Right lung (tissue), 5 donors: ENCODE data around the gene OPRL1. TPM values are rescaled to one million over a fixed set of nuclear protein-coding genes. Genes with fewer than 3 reads are reported as not detected.

Source experiments
- DNase-seq, 2 donors: peaks; one replicate each; pipeline ENCODE4 v3.0.0-alpha.2; 2013
- polyA plus RNA-seq, 5 donors: library from polyadenylated mRNA; unstranded; fragments of 120-200 nt; gene quantifications; one replicate each; pipeline versions ENCODE4 v1.2.1 to v1.2.3, GENCODE V29; 2013; ENCODE audit warnings: inconsistent platforms in 1 of 5, low replicate concordance in 1 of 5; ENCODE audit not compliant: insufficient read length in 5 of 5, insufficient read depth in 1 of 5

The OPRL1 gene
- polyA plus RNA-seq, 5 donors: 1.8 to 2.6 (median 2.4) TPM

DNA sequence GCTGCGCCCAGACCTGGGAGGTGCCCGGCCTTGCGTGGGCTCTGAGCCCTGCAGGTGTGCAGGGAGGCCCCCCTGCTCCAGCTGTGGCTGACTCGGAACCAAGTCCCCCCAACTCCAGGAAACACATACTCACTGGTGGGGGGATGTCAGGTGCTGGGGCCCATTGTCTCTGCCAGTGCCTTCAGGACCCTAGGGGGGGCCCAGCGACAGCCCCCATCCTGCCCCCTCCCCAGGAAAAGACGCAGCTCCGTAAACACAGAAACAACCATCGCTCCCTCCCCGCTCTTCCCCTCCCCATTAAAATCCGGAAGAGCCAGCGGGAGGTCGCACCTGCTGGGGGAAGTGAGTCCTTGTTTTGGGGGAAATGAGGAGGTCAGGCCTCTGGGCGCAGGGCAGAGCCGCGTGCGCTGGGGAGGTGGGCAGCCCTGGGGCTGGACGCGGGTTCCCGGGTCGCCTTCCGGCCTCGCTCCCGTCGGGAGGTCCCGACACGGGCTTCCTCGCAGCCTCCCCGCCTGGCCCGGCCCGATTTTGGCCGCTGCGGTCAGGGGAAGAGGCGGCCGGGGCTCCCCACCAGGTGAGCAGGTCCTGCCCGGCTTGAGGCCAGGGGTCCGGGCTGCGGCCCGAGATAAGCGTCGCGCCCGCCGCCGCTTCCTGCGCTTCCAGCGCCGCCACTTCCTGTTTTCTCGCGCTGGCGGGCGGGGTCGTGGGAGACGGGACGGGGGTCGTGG lies 37.7 kb upstream of the OPRL1 start:
- no peak for DNase-seq

GRCh38 chr20:64043768-64044167 lies 36.1 kb upstream of the OPRL1 start:
- no peak for DNase-seq

- no peak for DNase-seq
Measured at GRCh38 chr20:64044484-64045247, 35.2 kb upstream of the OPRL1 start.

DNA sequence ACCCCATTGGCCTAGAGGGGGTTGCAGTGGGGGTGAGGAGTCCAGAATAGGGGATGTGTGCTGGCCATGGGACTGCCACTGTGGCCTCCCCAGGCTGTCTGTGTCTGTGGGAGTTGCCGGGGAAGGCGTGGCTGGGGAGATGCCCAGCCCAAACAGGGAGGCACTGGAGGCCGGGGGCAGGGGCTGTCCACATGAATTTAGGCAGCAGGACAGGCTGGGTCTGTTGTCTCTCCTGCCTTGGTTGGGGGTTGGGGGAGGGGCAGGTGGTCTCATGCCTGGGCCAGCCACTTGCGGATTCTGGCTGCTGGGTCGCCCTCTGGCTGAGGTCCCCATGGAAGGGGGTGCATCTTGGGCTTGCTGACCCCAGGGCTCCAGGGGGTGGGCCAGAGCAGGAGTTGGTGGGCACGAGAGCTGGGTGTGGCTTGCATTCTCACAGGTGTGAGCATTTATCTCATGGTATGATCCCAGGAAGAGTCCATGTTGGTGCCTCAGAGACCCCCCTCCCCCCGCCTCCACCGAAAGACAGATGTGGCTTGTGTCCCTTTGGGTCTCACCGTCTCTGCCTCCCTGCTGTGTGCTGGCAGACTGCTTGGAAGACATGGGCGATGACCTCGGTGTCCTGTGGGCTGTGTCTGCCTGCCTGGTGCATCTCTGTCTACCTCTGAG lies 34.4 kb upstream of the OPRL1 start:
- DNase-seq: no peak

GRCh38 chr20:64047046-64047389 lies 32.9 kb upstream of the OPRL1 start:
- DNase-seq: no peak

GRCh38 chr20:64047968-64048401 lies 31.9 kb upstream of the OPRL1 start:
- no peak for DNase-seq

GRCh38 chr20:64048402-64049044 lies 31.4 kb upstream of the OPRL1 start:
- no peak for DNase-seq

DNA sequence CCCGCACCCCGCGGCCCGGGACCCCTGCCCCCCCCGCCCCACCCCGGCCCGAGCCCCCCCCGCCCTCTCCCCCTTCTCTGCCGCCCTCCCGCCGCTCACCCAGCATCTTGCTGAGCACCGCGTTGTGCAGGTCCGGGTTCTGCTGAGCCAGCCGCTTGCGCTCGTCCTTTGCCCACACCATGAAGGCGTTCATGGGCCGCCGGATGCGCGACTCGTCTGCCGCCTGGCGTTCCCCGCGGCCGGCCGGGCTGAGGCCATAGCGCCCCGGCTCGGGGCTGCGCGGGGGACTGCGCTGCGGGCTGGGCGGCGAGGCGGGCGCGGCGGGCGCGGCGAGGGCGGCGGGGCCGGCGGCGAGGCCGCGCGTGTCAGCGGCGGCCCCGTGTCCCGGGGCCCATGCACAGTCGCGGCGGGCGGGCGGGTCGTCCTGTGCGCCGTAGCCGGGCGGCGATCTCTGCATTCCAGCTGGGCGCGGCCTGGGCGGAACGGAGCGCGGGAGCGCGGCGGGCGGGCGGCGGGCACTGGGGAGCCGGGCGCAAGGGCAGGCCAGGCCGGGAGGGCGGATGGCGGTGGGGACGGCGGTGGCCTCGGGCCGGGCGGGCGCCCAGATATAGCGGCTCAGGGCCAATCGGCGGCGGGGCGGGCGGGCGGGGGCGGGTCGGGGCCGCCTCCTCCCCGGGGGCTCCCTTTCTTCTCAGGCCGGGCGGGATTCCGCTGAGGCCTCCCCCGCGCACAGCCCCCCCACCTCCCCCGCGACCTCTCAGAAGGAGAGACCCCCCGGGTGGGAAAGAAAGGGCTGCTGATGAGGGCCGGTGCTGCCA lies 30.6 kb upstream of the OPRL1 start, which contains the start of gene SOX18:
Gene SOX18, minus strand, starts transcription at position 580 of the 818 bp plus-strand sequence. Its CDS starts 123 bp downstream, at position 457.
- no peak for DNase-seq

DNA sequence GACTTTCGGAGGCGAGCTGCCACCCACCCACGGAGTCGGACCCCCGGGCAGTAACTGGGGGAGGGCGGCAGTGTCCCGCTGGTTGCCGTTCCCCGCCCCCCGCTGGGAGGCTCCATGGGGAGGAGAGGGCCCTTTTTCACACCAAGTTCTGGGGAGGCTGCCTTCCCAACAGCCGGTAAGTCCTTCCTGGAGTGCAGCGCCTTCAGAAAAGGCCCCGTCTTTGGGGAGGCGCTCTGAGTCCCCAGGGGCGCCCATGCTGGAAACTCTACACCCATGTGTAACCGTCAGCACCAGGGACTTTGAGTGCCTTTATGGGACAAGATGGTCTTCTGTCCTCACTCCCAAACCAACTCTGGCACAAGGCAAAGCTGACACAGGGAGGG lies 30.0 kb upstream of the OPRL1 start:
- DNase-seq: peak; percentile 65 to 69

GRCh38 chr20:64050261-64051032 lies 29.4 kb upstream of the OPRL1 start:
- no peak for DNase-seq

DNA sequence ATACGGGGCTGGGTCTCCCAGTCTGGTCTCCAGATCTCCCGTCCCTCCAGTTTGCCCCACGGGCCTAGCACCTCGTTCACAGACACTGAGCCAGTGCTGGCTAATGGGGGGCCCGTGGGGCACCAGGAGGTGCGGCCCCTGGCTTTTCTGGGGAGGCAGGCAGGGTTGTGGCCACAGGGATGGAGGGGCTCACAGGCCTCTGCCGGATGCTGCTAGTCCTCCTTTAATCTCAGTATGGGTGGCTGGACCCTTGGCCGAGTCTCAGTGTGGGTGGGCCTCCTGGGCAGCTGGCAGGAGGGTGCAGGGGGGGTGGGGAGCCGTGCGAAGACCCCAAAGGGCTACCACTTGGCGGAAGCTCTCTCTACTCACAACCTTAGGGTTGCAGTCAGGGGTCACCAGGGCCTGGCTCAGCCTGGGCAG lies 28.8 kb upstream of the OPRL1 start:
- DNase-seq: no peak

DNA sequence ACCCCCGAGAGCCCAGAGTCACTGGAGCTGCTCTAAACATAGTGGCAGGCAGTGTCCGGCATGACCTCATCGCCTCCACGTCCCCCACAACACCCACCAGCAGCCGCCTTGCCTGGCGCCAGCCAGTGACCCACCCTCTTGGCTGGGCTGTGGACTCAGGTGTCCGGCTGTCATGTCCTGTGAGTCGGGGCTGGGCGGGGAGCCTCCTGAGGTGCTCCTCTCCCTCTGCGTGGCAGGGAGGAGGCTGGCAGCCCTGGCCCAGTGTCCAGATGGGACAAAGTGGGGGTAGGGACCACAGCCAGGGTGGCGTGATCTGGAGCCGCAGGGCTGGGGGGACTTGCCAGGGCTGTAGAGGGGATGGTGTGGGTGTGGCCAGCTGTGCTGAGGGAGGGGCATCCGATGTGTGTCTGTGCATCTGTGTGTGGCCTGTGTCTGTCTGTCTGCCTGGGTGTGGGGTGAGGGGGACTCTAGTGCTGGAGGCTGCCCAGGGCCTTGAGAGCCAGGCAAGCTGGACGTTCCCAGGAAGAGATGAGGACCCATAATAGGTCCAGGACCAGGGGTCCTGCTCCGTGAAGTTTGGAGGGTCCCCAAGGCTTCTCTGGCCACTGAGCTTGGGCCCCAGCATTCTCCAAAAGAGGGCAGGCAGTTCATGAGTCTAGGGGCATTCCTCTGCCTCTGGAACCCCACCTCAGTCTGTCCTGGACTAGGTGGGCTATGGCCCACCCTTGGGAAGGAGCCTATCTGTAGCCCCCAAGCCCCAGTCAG lies 28.1 kb upstream of the OPRL1 start:
- DNase-seq: no peak

GRCh38 chr20:64052326-64052722 lies 27.6 kb upstream of the OPRL1 start:
- no peak for DNase-seq

DNA sequence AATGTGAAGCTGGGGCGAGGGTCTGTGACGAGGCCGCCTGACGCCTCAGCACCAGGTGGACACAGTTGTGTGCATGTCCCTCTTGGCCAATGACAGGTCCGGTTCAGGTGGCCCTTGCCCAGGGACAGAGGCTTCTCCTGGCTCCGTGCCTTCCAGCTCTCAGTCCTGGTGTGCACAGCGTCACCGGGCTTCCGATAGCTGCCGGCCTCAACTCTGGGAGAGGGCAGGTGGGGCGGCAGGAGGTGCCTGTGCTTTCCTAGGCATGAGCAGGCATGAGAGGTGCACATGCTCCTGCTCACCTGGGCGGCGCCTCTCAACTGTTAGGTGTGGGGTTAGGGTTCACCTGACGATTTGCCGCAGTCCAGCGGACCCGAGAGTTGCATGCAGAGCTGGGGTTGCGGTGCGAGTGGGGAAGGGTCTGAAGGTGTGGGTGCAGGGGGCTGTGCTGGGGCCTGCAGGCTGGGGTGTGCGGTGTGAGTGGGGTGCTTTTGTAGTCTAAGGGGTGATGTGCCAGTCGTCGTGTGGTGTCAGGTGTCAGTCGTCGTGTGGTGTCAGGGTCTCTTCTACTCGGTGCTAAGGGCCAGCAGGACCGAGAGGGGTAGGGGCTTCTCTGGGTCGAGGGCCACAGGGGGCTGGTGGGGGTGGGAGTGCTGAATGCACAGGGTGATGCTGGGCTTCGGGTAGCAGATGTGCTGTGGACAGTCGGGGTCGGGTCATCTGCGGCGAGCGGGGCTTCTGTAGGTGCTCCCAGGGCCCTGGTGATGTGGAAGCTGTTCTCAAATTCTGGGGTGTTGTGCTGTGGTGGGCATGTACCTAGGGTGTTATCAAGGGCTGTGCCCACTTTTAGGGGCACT lies 26.7 kb upstream of the OPRL1 start:
- DNase-seq: no peak

- peak; percentile 83 to 85 for DNase-seq
Measured at GRCh38 chr20:64053841-64054661, 25.8 kb upstream of the OPRL1 start.

GRCh38 chr20:64055396-64055892 lies 24.4 kb upstream of the OPRL1 start:
- DNase-seq: no peak

- DNase-seq: peak in 1 of 2 donors; percentile 61
Measured at GRCh38 chr20:64055893-64056638, 23.8 kb upstream of the OPRL1 start.
